Trophoblast cell (in vitro differentiated cells and primary cell): ENCODE results near the gene DRAXIN.

Source experiments
- DNase-seq, 2 donors: peaks; one replicate each; pipeline ENCODE4 v3.0.0-alpha.2; 2016
- H2AFZ ChIP-seq: 2 replicates; pipeline ENCODE4 v1.6.1; 2013; ENCODE audit warnings: low read length, moderate library complexity, mild to moderate bottlenecking; ENCODE audit not compliant: insufficient read depth, poor library complexity
- H2AK5ac ChIP-seq: 2 replicates; pipeline ENCODE4 v1.6.1; 2013; ENCODE audit warnings: mild to moderate bottlenecking, low read length
- H2BK120ac ChIP-seq: 2 replicates; pipeline ENCODE4 v1.6.1; 2013; ENCODE audit warnings: low read length, mild to moderate bottlenecking, moderate library complexity; ENCODE audit not compliant: insufficient read depth, poor library complexity
- H2BK12ac ChIP-seq: 2 replicates; pipeline ENCODE4 v1.6.1; 2013; ENCODE audit warnings: mild to moderate bottlenecking, low read length, moderate library complexity
- H2BK5ac ChIP-seq: 2 replicates; pipeline ENCODE4 v1.6.1; 2013; ENCODE audit warnings: low read length, low read depth, moderate library complexity, mild to moderate bottlenecking; ENCODE audit not compliant: poor library complexity
- H3K14ac ChIP-seq: 2 replicates; pipeline ENCODE4 v1.6.1; 2013; ENCODE audit warnings: mild to moderate bottlenecking, low read length
- H3K18ac ChIP-seq: 2 replicates; pipeline ENCODE4 v1.6.1; 2013; ENCODE audit warnings: mild to moderate bottlenecking, low read length
- H3K23ac ChIP-seq: 2 replicates; pipeline ENCODE4 v1.6.1; 2013; ENCODE audit warnings: low read length
- H3K27ac ChIP-seq: 2 replicates; pipeline ENCODE4 v1.5.1; 2013; ENCODE audit warnings: low read depth, mild to moderate bottlenecking, inconsistent platforms, low read length, moderate library complexity
- H3K27me3 ChIP-seq: 2 replicates; pipeline ENCODE4 v1.6.1; 2013; ENCODE audit warnings: inconsistent platforms, mild to moderate bottlenecking, low read length, moderate library complexity; ENCODE audit not compliant: insufficient read depth
- H3K36me3 ChIP-seq, 2 experiments: 1 replicate in 1 of 2; 2 replicates in 1 of 2; pipeline ENCODE4 v1.6.1; 2013; ENCODE audit warnings: low read length in 2 of 2, mild to moderate bottlenecking in 2 of 2, moderate library complexity in 1 of 2; ENCODE audit not compliant: insufficient read depth in 2 of 2, control insufficient read depth in 1 of 2
- H3K4ac ChIP-seq: 2 replicates; pipeline ENCODE4 v1.6.1; 2013; ENCODE audit warnings: low read depth, mild to moderate bottlenecking, low read length, moderate library complexity
- H3K4me1 ChIP-seq, 2 experiments: 1 replicate in 1 of 2; 2 replicates in 1 of 2; pipeline ENCODE4 v1.6.1; 2013; ENCODE audit warnings: low read length in 2 of 2, mild to moderate bottlenecking in 2 of 2, moderate library complexity in 1 of 2; ENCODE audit not compliant: insufficient read depth in 2 of 2, control insufficient read depth in 1 of 2
- H3K4me2 ChIP-seq: 2 replicates; pipeline ENCODE4 v1.6.1; 2013; ENCODE audit warnings: inconsistent platforms, mild to moderate bottlenecking, low read length, moderate library complexity
- H3K4me3 ChIP-seq: 2 replicates; pipeline ENCODE4 v1.5.1; 2013; ENCODE audit warnings: mild to moderate bottlenecking, low read depth, low read length, inconsistent platforms
- H3K79me1 ChIP-seq: one replicate; pipeline ENCODE4 v1.6.1; 2013; ENCODE audit warnings: low read length
- H3K79me2 ChIP-seq: 2 replicates; pipeline ENCODE4 v1.6.1; 2013; ENCODE audit warnings: low read length, mild to moderate bottlenecking; ENCODE audit not compliant: control insufficient read depth, insufficient read depth, poor library complexity
- H3K9ac ChIP-seq: 2 replicates; pipeline ENCODE4 v1.6.1; 2013; ENCODE audit warnings: mild to moderate bottlenecking, low read length
- H3K9me3 ChIP-seq: 2 replicates; pipeline ENCODE4 v1.6.1; 2013; ENCODE audit warnings: low read depth, mild to moderate bottlenecking, control low read depth, inconsistent platforms, low read length; ENCODE audit not compliant: insufficient read depth
- H4K12ac ChIP-seq: 2 replicates; pipeline ENCODE4 v1.6.1; 2013; ENCODE audit warnings: low read depth, mild to moderate bottlenecking, low read length, moderate library complexity
- H4K8ac ChIP-seq: 2 replicates; pipeline ENCODE4 v1.6.1; 2013; ENCODE audit warnings: low read depth, mild to moderate bottlenecking, low read length, moderate library complexity
- H4K91ac ChIP-seq: one replicate; pipeline ENCODE4 v1.6.1; 2013; ENCODE audit warnings: low read depth, mild to moderate bottlenecking, low read length, moderate library complexity
- WGBS: extraction: QIAGEN DNeasy Blood & Tissue Kit; methylation state at CpG from one replicate; pipeline ENCODE4 v1.1.7; 2013; ENCODE audit warnings: missing lambda C conversion rate; ENCODE audit not compliant: insufficient read length, insufficient coverage; ENCODE audit errors: extremely low coverage; 5-methylcytosine and 5-hydroxymethylcytosine counted together

Gene DRAXIN

DNA sequence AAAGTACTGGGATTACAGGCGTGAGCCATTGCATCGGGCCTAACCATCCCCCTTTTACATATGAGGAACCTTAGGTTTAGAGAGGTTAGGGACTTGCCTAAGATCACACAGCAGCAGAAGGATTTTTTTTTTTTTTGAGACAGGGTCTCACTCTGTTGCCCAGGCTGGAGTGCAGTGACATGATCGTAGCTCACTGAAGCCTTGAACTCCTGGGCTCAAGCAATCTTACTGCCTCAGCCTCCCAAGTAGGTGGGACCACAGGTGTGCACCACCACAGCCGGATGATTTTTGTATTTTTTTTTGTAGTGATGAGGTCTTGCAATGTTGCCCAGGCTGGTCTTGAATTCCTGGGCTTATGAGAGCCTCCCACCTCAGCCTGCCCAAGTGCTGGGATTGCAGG is 68.3 kb downstream of the DRAXIN start:
- H2BK12ac ChIP-seq = no peak overlapping the region
- no peak overlapping the region for H4K91ac ChIP-seq
- H3K79me2 ChIP-seq = no peaks in the 10 kb centered on the region
- H3K18ac ChIP-seq = no peak overlapping the region
- no peak overlapping the region for H3K4me3 ChIP-seq
- no peak for DNase-seq
- H2BK120ac ChIP-seq = no peak overlapping the region
- H2AFZ ChIP-seq = no peak overlapping the region
- H3K79me1 ChIP-seq = no peaks in the 10 kb centered on the region
- peaks cover 6% of the 10 kb centered on the region for H3K9me3 ChIP-seq
- H3K14ac ChIP-seq = no peak overlapping the region
- no peaks in the 10 kb centered on the region for H3K36me3 ChIP-seq
- H3K4me1 ChIP-seq = peaks cover 0 to 3% of the 10 kb centered on the region in 2 experiments
- no peak overlapping the region for H3K4me2 ChIP-seq
- no peak overlapping the region for H4K8ac ChIP-seq
- no peak overlapping the region for H3K4ac ChIP-seq
- H2BK5ac ChIP-seq = no peak overlapping the region
- H3K27me3 ChIP-seq = peaks cover 8% of the 10 kb centered on the region
- H3K23ac ChIP-seq = no peak overlapping the region
- no peak overlapping the region for H3K9ac ChIP-seq
- no peak overlapping the region for H4K12ac ChIP-seq
- H2AK5ac ChIP-seq = no peak overlapping the region
- H3K27ac ChIP-seq = no peak overlapping the region
- no CpG with 5 or more reads among the region's 4 CpGs for WGBS

DNA sequence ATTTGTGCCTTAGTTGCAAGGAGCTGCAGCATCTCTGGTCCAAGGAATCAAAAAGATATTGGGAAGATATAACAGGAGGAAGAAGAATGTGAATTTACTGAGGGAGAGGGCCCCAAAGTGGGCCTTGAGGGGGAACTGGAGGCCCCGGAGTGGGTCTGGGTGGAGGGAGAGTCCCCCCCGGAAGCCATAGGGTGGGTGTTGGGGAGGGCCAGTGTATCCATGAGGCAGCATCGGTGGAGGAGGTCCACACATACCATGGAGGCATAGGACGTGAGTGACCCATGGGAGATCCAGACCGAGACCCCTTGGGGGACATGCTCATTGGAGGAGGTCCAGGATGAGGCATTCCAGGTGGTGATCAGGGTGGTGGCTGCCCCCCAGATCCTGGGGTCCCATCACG is 69.8 kb downstream of the DRAXIN start:
- Histone ChIP-seq H4K8ac (no peak overlapping the region), H3K9ac (no peak overlapping the region), H3K4me3 (no peak overlapping the region), H3K27ac (no peak overlapping the region), H2BK120ac (no peak overlapping the region), H3K79me2 (no peaks in the 10 kb centered on the region), H3K4me1 (peaks cover 0 to 3% of the 10 kb centered on the region in 2 experiments), H2AK5ac (no peak overlapping the region), H3K27me3 (peaks cover 8% of the 10 kb centered on the region), H3K79me1 (no peaks in the 10 kb centered on the region), H3K18ac (no peak overlapping the region), H3K36me3 (no peaks in the 10 kb centered on the region), H3K14ac (no peak overlapping the region), H3K4me2 (no peak overlapping the region), H3K4ac (no peak overlapping the region), H2AFZ (no peak overlapping the region), H4K12ac (no peak overlapping the region), H2BK5ac (no peak overlapping the region), H2BK12ac (no peak overlapping the region), H4K91ac (no peak overlapping the region), H3K9me3 (peaks cover 6% of the 10 kb centered on the region), H3K23ac (no peak overlapping the region)
- no peak for DNase-seq
- WGBS = no CpG with 5 or more reads among the region's 6 CpGs

DNA sequence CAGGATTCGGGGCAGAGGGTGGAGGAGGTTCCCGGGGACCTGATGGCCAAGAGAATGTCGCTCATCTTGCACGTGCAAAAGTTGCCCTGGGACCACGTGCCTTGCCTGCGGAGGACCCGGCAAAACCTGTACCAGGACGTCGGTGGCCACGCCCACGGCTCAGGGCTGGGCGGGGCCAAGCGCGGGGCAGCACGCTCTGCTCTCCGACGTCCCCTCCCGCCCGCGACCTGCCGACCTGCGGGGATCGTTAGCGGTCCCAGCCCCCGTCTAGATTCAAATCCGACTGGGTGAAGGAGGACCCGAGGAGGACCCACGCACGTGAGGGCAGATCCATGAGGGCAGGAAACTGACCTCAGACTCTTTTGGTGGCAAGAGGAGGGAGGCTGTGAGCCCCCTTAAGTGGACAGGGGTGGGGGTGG is 70.5 kb downstream of the DRAXIN start, which contains the start of gene C1orf167:
Gene C1orf167, plus strand, starts transcription at position 206 of the 419 bp plus-strand sequence. CDS start 2,208 bp downstream, outside the sequence.
- Histone ChIP-seq H3K79me1 (no peaks in the 10 kb centered on the region), H2BK5ac (no peak within 1 kb of the TSS), H3K9me3 (peaks cover 4% of the 10 kb centered on the region), H3K9ac (no peak within 1 kb of the TSS), H2BK12ac (no peak within 1 kb of the TSS), H3K27ac (no peak within 1 kb of the TSS), H3K4me3 (no peak within 1 kb of the TSS), H4K12ac (no peak within 1 kb of the TSS), H3K18ac (no peak within 1 kb of the TSS), H3K4me2 (peak within 1 kb of the TSS; percentile 15), H2AK5ac (no peak within 1 kb of the TSS), H4K91ac (no peak within 1 kb of the TSS), H3K4me1 (peaks cover 0 to 3% of the 10 kb centered on the region in 2 experiments), H3K4ac (no peak within 1 kb of the TSS), H3K27me3 (peaks cover 8% of the 10 kb centered on the region), H3K23ac (no peak within 1 kb of the TSS), H3K14ac (no peak within 1 kb of the TSS), H3K79me2 (no peaks in the 10 kb centered on the region), H4K8ac (no peak within 1 kb of the TSS), H2AFZ (peak within 1 kb of the TSS; percentile 17), H2BK120ac (no peak within 1 kb of the TSS), H3K36me3 (no peaks in the 10 kb centered on the region)
- WGBS = no CpG with 5 or more reads among the region's 29 CpGs
- DNase-seq = peak in 1 of 2 donors; percentile 44

DNA sequence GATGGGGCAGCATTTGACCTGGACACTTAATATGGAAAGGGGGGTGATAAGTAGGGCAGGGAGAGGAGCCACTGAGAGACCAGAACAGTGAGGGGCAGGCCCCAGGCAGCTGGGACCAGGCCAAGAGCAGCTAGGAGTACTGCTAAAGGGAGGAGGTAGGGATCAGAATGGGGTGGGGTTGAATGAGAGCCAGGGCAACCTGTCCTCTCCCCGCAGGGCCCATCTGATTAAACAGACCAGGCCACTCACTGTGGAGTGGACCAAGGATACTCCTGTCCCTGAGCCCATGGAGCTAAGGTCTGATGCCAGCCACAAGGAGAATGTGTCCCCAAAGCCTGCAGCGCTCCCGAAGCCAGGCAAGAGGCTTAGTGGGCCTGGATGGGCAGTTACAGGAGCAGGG is 72.6 kb downstream of the DRAXIN start:
- WGBS = no CpG with 5 or more reads among the region's 3 CpGs

More for the DNA sequence above, 72.6 kb downstream of the DRAXIN start:
- no peak overlapping the region for H2BK12ac ChIP-seq
- H3K27ac ChIP-seq = no peak overlapping the region
- DNase-seq = no peak
- no peaks in the 10 kb centered on the region for H3K79me2 ChIP-seq
- no peak overlapping the region for H2BK5ac ChIP-seq
- H3K4me1 ChIP-seq = peaks cover 0 to 3% of the 10 kb centered on the region in 2 experiments
- H2AK5ac ChIP-seq = no peak overlapping the region
- H4K8ac ChIP-seq = no peak overlapping the region
- H3K27me3 ChIP-seq = peaks cover 8% of the 10 kb centered on the region
- H2BK120ac ChIP-seq = no peak overlapping the region
- no peak overlapping the region for H4K12ac ChIP-seq
- H3K4me3 ChIP-seq = peak overlapping the region; percentile 23
- no peak overlapping the region for H3K14ac ChIP-seq
- H3K4me2 ChIP-seq = no peak overlapping the region
- H3K36me3 ChIP-seq = no peaks in the 10 kb centered on the region
- H4K91ac ChIP-seq = no peak overlapping the region
- H3K18ac ChIP-seq = no peak overlapping the region
- no peak overlapping the region for H3K4ac ChIP-seq
- no peaks in the 10 kb centered on the region for H3K79me1 ChIP-seq
- no peak overlapping the region for H3K9ac ChIP-seq
- H2AFZ ChIP-seq = no peak overlapping the region
- H3K23ac ChIP-seq = no peak overlapping the region
- H3K9me3 ChIP-seq = peaks cover 4% of the 10 kb centered on the region
